ENCODE results near the gene SART1.

DNA sequence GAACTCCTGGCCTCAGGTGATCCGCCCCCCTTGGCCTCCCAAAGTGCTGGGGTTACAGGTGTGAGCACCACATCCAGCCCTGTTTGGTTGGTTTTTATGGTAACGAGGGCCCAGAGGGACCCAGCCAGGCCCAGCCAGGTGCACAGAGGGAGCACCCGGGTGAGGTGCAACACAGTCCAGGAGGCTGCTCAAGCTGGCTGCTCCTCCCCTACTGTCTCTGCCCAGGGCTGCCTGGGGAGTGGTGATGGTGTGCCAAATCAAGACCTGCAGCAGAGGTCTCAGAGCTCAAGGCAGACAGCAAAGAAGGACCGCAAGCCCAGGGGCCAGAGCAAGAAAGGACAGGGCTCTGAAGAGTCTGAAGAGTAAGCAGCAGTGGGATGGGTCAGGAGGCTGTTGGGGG lies 14.9 kb upstream of the SART1 start:
- TF ChIP-seq POLR2A (IDR thresholded peaks at IDR 0.05; ENCODE audit: low read depth, low read length): no peak
- no peak for TF ChIP-seq RAD21 (IDR thresholded peaks at IDR 0.05; ENCODE audit: insufficient read depth, low read depth, low read length)
- no peak for TF ChIP-seq BHLHE40 (IDR thresholded peaks at IDR 0.05; ENCODE audit: borderline replicate concordance in 1 of 2, low read depth in 2 of 2, low read length in 1 of 2)
- no peak for TF ChIP-seq MEF2B (IDR thresholded peaks at IDR 0.05; ENCODE audit: partially characterized antibody, poor library complexity, severe bottlenecking)
- TF ChIP-seq, protein P1, sequence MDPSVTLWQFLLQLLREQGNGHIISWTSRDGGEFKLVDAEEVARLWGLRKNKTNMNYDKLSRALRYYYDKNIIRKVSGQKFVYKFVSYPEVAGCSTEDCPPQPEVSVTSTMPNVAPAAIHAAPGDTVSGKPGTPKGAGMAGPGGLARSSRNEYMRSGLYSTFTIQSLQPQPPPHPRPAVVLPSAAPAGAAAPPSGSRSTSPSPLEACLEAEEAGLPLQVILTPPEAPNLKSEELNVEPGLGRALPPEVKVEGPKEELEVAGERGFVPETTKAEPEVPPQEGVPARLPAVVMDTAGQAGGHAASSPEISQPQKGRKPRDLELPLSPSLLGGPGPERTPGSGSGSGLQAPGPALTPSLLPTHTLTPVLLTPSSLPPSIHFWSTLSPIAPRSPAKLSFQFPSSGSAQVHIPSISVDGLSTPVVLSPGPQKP (IDR thresholded peaks at IDR 0.05; ENCODE audit: low read depth, low read length): no peak
- no peak for TF ChIP-seq GATAD2B (conservative IDR thresholded peaks at IDR 0.05; ENCODE audit: low read depth)
- no peak for TF ChIP-seq POLR2AphosphoS2 (IDR thresholded peaks at IDR 0.05; ENCODE audit: low read depth, low read length)
- TF ChIP-seq SP1 (IDR thresholded peaks at IDR 0.05; ENCODE audit: low read depth, low read length): no peak
- TF ChIP-seq TBL1XR1 (IDR thresholded peaks at IDR 0.05; ENCODE audit: low read depth, low read length): no peak
- no peak for TF ChIP-seq MYC (IDR thresholded peaks at IDR 0.05; ENCODE audit: insufficient read depth, insufficient read length, insufficient replicate concordance, low read length, severe bottlenecking)
- TF ChIP-seq, protein P2, sequence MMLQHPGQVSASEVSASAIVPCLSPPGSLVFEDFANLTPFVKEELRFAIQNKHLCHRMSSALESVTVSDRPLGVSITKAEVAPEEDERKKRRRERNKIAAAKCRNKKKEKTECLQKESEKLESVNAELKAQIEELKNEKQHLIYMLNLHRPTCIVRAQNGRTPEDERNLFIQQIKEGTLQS (IDR thresholded peaks at IDR 0.05; ENCODE audit: borderline replicate concordance, extremely low read depth, low read depth, low read length): no peak

Measured in GM12878 (cell line).